ENCODE results near the gene GDPD1. TPM values are rescaled to one million over a fixed set of nuclear protein-coding genes. Genes with fewer than 3 reads are reported as not detected.

GDPD1 gene
- 10 to 100 TPM; 23.2 to 42.1 TPM for total RNA-seq
- 13.6 TPM for polyA plus RNA-seq (2013, experiment 1 of 2)
- 12.4 TPM for polyA plus RNA-seq (2013, experiment 2 of 2)
- long read RNA-seq, experiment 1, partial matches to known transcripts: 1 of 8 reads
- long read RNA-seq, experiment 1, other reads (novel, unspliced or antisense): 7 of 8 reads
- long read RNA-seq, experiment 2, partial matches to known transcripts: 0 of 5 reads
- long read RNA-seq, experiment 2, other reads (novel, unspliced or antisense): 4 of 5 reads
- long read RNA-seq, experiment 3, partial matches to known transcripts: 2 of 7 reads
- long read RNA-seq, experiment 3, other reads (novel, unspliced or antisense): 2 of 7 reads
- long read RNA-seq, experiment 4, transcript GDPD1-201 (10 exons, 1,821 nt): major isoform, 6 of 19 reads
- long read RNA-seq, experiment 4, partial matches to known transcripts: 7 of 19 reads
- long read RNA-seq, experiment 4, other reads (novel, unspliced or antisense): 1 of 19 reads

- Mint-ChIP-seq H3K36me3 (ENCODE audit: low read depth) (peaks cover 6% of the 10 kb centered on the region), H3K9me3 (no peaks in the 10 kb centered on the region), H3K27ac (peak within 1 kb of the TSS; percentile 98), H3K4me1 (peaks cover 7% of the 10 kb centered on the region), H3K27me3 (ENCODE audit: insufficient read depth) (no peaks in the 10 kb centered on the region), H3K4me3 (peak within 1 kb of the TSS; percentile 99)
- H3K4me3 ChIP-seq (ENCODE audit: low read length): peak within 1 kb of the TSS; percentile 97
- H3K9ac ChIP-seq (ENCODE audit: extremely low read depth, low read length, poor library complexity, severe bottlenecking): peak within 1 kb of the TSS; percentile 88
- no peaks in the 10 kb centered on the region for H3K9me3 ChIP-seq (ENCODE audit: control insufficient read depth, low read length)
- peak; percentile 81 for TF ChIP-seq CTCF (conservative IDR thresholded peaks at IDR 0.05)
- WGBS, 2 experiments (ENCODE audit: insufficient coverage in 1 of 2, insufficient read length in 1 of 2): 0% methylated on average over 34 to 60 of the region's 60 CpGs
- peaks cover 5% of the 10 kb centered on the region for H3K36me3 ChIP-seq (ENCODE audit: control insufficient read depth, insufficient read depth, low read length)
- H3K27ac ChIP-seq (ENCODE audit: low read depth, low read length): peak within 1 kb of the TSS; percentile 86
- no peaks in the 10 kb centered on the region for H3K27me3 ChIP-seq (ENCODE audit: control insufficient read depth, insufficient read depth, low read length, poor library complexity, severe bottlenecking)
- H3K4me1 ChIP-seq (ENCODE audit: control insufficient read depth, insufficient read depth, low read length): peaks cover 3% of the 10 kb centered on the region
- peak; percentile 100 for DNase-seq
Measured at GRCh38 chr17:59220328-59221158, at the start of gene GDPD1. Gene GDPD1, plus strand, starts transcription at chr17:59220511. Its CDS starts 99 bp downstream, at chr17:59220610.

- Mint-ChIP-seq H3K36me3 (ENCODE audit: low read depth) (peaks cover 50% of the 10 kb centered on the region), H3K4me3 (no peak overlapping the region), H3K4me1 (no peaks in the 10 kb centered on the region), H3K27me3 (ENCODE audit: insufficient read depth) (no peaks in the 10 kb centered on the region), H3K9me3 (peaks cover 7% of the 10 kb centered on the region), H3K27ac (no peak overlapping the region)
- Histone ChIP-seq H3K9ac (ENCODE audit: extremely low read depth, low read length, poor library complexity, severe bottlenecking) (no peak overlapping the region), H3K4me1 (ENCODE audit: control insufficient read depth, insufficient read depth, low read length) (no peaks in the 10 kb centered on the region), H3K27ac (ENCODE audit: low read depth, low read length) (no peak overlapping the region), H3K4me3 (ENCODE audit: low read length) (no peak overlapping the region), H3K9me3 (ENCODE audit: control insufficient read depth, low read length) (peaks cover 4% of the 10 kb centered on the region), H3K36me3 (ENCODE audit: control insufficient read depth, insufficient read depth, low read length) (peaks cover 47% of the 10 kb centered on the region), H3K27me3 (ENCODE audit: control insufficient read depth, insufficient read depth, low read length, poor library complexity, severe bottlenecking) (no peaks in the 10 kb centered on the region)
- DNase-seq: no peak
- TF ChIP-seq CTCF (conservative IDR thresholded peaks at IDR 0.05): no peak
- WGBS, 2 experiments (ENCODE audit: insufficient coverage in 1 of 2, insufficient read length in 1 of 2): 93 to 97% methylated on average over 20 to 33 of the region's 33 CpGs
Measured at GRCh38 chr17:59172436-59173004, 47.8 kb upstream of the GDPD1 start.

GRCh38 chr17:59174671-59175070, 45.6 kb upstream of the GDPD1 start:
- Histone ChIP-seq H3K27ac (ENCODE audit: low read depth, low read length) (no peak overlapping the region), H3K27me3 (ENCODE audit: control insufficient read depth, insufficient read depth, low read length, poor library complexity, severe bottlenecking) (no peaks in the 10 kb centered on the region), H3K4me1 (ENCODE audit: control insufficient read depth, insufficient read depth, low read length) (no peaks in the 10 kb centered on the region), H3K9ac (ENCODE audit: extremely low read depth, low read length, poor library complexity, severe bottlenecking) (no peak overlapping the region), H3K4me3 (ENCODE audit: low read length) (no peak overlapping the region), H3K9me3 (ENCODE audit: control insufficient read depth, low read length) (peaks cover 4% of the 10 kb centered on the region), H3K36me3 (ENCODE audit: control insufficient read depth, insufficient read depth, low read length) (peaks cover 41% of the 10 kb centered on the region)
- Mint-ChIP-seq H3K27me3 (ENCODE audit: insufficient read depth) (no peaks in the 10 kb centered on the region), H3K27ac (no peak overlapping the region), H3K4me3 (no peak overlapping the region), H3K9me3 (peaks cover 7% of the 10 kb centered on the region), H3K36me3 (ENCODE audit: low read depth) (peaks cover 53% of the 10 kb centered on the region), H3K4me1 (no peaks in the 10 kb centered on the region)
- no peak for DNase-seq
- no peak for TF ChIP-seq CTCF (conservative IDR thresholded peaks at IDR 0.05)
- 93 to 100% methylated on average over 3 to 11 of the region's 11 CpGs for WGBS, 2 experiments (ENCODE audit: insufficient coverage in 1 of 2, insufficient read length in 1 of 2)

Measured in endodermal cell (in vitro differentiated cells).